HG02852 (cell line): ENCODE results near the gene CCIN.
A peak's percentile ranks its signal among the peaks of the same experiment; 100 is the strongest.

Source experiments
- ATAC-seq: cut with Tn5 transposase; IDR thresholded peaks from one replicate; pipeline ENCODE4 v1.9.1; 2021; ENCODE audit warnings: mild to moderate bottlenecking, moderate library complexity; ENCODE audit not compliant: unreplicated experiment

Gene CCIN

GRCh38 chr9:36188212-36188611 is 19.0 kb downstream of the CCIN start:
- ATAC-seq, result no peak

DNA sequence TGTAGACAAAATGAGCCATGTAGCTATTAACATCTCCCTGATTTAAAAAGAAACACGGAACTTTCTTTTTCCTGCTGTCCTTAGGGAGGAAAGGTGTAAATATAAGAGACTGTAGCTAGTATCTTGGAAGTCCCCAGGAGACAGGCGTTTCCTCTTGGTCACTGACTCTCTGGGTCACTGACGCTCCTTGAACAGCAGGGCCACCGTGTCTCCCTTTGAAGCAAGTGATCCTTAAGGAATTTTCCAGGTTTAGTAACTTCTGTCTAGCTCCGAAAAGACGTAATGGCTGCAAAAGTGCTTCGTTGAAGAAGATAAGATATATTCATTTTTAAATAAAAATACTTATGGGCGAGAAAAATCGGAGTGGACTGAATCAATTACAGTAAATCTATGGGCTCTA is 20.8 kb downstream of the CCIN start:
- no peak for ATAC-seq

GRCh38 chr9:36190388-36191289 is 21.5 kb downstream of the CCIN start, which contains the start of gene CLTA:
Gene CLTA, plus strand, starts transcription at chr9:36190921. Its CDS starts 136 bp downstream, at chr9:36191057.
- peak; percentile 99 for ATAC-seq

DNA sequence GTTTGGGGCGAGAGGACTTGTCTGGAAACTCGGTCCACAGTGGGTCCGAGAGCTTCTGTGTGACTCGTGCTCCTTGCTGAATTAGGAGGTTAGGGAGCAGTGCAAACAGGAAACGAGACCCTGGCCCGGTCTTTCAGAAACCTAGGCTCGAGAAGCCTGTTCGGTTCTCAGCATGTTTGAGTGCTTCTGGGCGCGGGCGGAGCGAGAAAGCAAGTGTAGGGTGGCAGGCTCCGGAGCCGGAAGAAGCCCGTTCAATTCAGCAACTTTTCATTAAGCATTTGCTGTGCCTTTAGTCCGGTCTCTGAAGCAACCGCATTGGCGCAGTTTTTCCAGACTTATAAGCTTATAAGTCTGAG is 22.1 kb downstream of the CCIN start:
- ATAC-seq, result no peak

GRCh38 chr9:36191686-36192085 is 22.5 kb downstream of the CCIN start:
- no peak for ATAC-seq

GRCh38 chr9:36192196-36192595 is 23.0 kb downstream of the CCIN start:
- no peak for ATAC-seq

DNA sequence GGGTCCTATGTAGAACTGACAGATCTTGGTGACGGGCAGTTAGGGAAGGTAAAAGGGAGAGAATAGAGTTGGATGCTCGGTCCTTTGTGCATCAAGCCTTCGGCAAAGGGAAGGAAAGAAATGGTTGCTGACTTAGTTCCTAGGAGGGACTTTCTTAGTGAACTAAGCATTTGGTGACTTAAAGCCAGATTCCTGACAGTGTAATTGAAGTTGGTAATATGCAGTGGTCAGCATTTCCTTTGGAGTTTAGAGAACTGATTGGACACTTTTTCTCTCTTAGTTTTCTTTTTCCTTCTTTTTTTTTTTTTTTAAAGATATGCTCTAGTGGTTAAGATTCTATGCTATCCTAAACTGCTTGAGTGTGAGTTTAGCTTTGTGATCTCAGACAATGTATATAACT is 23.8 kb downstream of the CCIN start:
- no peak for ATAC-seq

DNA sequence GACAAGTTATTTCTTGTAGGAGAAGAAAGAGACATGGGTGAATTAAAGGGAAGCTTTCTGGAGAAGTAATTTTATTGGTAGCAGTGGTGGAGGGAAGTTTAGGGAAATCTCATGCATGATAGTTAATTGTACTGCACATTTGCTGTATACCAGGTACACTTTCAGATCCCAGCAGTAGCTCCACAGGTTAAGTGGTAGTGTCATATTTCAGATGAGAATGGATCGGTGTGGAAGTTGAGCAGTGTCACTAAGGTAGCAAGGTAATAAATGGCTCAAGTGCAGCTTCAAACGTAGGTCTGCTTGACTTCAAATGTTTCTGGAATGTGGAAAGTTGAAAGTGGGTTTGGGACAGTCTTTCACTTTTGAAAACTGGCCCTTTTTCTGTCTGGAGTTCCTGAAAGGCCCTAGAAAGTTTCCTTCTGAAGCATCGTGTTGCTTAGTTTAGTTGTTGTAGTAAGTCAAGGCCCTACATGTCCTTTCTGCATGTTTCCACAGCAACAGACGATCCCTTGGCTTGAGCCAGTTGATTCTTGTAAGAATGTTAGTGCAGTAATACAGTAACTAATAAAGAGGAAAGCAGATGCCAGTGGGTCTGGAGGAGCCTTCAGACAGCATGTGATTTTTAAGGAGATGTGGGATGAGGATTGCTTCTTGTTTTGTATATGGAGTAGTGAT is 25.3 kb downstream of the CCIN start:
- ATAC-seq, result no peak

DNA sequence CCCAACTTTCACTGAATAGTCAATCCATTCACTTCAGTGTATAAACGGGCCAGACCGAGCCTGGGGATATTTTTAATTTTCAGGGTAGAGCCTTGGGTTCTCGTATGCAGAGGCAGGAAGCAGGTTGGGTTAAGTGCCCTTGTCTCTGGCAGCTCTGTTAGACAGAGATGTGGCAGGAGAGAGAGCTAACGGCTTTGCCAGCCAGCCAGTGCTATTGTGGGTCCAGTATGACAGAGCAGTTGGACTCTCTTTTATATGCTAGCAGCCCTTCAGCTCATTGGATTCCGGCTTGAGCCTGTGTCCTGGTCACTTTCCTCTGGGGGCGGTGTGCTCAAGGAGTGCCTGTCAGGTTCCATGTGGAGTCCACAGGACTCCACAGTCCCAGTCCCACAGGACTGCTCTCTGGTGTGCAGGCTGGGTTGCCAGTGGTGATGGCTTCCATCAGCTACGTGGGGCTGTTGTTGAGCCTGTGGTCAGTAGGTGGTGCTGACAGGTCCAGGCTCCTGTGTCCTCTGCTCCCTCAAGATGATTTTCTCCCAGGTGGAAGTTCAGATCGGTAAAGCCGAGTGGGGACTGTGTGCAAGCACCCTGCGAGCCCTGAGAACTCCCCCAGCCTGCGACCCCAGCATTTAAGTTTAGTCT is 35.8 kb downstream of the CCIN start:
- ATAC-seq, result no peak

- ATAC-seq, result no peak
These were observed 37.8 kb downstream of the CCIN start for GRCh38 chr9:36207016-36207415.

DNA sequence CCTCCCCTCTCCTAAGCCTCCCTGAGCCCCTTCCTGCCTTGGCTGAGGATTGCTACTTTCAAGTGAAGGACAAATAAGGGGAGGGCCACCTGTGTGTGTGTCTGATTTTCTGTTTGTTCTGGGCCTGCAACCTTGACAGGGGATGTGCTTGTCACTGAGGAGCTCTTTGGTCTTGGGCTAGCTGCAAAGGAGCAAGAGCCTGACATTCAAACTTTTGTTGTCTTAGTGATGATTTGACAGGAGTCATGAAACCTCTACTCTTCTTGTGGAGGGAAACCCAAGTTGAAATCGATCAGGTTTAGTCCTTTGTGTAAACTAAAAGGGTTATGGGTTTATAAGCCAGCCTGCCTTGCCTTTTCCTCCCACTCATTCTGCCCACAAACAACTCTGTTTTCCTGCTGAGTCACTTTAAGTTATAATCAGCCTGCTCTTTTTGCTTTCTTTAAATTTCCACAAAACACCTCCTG is 38.4 kb downstream of the CCIN start:
- ATAC-seq, result no peak

DNA sequence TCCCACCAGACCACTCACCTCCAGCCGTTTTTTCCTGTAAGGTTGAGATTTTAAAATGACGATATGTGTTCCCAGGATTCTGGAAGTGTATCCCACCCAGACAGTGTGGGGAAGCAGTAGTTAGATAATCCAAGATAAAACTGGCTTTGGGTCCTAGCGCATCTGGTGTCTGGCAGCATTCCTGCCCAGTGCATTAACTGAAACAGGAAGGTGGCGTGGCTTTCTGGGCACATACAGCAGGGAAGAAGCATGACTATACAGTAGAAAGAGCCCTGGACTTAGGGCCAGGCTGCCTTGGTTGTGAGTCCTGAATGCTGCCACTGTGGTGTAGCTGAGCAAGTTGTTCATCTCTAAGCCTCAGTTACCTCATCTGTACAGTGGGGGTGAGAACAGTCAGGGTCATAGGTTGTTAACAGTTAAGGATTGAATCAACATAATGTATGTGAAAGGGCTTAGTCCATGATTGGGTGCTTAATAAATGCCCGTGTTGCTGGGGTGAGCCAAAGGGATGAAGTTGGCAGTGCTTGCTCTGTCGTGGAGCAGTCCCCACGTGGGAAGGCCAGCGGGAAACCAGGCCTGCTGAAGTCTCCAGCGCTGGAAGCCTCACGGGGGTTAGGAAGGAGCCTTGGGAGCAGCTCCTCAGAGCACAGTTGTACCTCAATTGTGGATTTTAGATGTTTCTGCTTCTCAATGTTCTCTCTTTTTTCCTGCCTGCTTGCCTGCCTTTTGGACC is 39.5 kb downstream of the CCIN start:
- ATAC-seq, result no peak

GRCh38 chr9:36210722-36211121 is 41.5 kb downstream of the CCIN start:
- no peak for ATAC-seq

DNA sequence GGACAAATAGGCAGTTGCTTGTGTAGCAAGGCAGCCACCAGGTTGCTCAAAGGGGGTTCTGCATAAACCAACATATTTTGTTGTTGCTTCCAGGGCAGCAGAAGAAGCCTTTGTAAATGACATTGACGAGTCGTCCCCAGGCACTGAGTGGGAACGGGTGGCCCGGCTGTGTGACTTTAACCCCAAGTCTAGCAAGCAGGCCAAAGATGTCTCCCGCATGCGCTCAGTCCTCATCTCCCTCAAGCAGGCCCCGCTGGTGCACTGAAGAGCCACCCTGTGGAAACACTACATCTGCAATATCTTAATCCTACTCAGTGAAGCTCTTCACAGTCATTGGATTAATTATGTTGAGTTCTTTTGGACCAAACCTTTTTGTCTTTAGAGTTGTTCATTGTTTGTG is 42.3 kb downstream of the CCIN start:
- ATAC-seq, result no peak

DNA sequence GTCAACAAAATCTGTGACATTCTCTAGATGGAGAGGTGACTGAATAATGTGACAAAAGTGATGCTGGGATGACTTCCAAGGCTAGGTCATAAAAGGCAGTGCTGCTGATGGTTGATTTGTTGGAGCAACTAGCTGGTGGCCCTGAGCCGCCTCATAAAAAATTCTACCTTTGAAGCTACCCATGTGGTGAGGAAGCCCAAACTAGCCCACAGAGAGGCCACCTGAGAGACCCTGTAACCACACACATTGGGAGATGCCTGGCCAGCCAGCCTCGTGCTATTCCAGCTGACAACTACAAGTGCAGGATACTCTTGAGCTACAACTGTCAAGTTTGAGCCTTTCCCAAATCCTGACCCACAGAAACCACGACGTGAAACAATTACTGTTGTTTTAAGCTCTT is 44.2 kb downstream of the CCIN start:
- no peak for ATAC-seq

DNA sequence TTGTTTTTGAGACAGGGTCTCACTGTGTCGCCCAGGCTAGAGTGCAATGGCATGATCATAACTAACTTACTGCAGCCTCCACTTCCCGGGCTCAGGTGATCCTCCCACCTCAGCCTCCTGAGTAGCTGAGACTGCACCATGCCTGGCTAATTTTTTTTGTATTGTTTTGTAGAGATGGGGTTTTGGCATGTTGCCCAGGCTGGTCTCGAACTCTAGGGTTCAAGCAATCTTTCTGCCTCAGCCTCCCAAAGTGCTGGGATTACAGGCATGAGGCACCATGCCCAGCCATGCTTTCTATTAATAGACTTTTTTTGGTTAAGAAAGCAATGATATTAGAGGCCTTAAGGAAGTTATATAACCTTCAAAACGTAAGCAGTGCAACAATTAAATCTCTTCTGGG is 44.8 kb downstream of the CCIN start:
- ATAC-seq, result no peak

GRCh38 chr9:36214571-36214970 is 45.4 kb downstream of the CCIN start:
- ATAC-seq, result no peak

DNA sequence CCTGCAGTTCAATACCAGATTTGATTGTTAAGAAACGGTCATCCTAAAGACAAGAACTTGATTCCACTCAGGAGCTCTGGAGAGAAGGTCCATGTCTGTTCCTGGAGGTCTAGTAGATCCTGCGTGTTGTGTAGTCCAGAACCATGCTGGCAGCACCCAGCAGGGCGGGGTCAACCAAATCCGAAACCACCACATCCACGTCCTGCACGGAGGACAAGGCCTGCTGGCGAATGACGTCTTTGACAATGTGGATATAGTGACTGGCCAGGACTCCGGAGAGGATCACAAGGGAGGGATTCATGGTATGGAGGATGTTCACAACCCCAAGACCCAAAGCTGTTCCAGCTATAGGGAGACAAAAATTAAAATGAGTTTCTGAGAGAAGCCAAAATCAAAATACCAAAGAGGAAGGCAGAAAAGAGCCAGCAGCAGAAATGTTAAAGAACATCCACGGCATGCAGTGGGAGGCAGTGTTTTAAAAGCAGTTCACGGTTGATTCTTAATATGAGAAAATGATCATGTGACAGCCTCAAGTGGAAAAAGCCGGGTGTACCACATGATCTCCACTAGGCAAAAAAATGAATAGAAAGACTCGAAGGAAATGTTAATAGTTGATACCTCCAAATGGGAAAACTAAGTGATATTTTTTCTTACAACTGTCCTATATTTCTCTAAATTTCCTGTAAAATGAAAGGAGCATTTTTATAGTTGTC is 48.2 kb downstream of the CCIN start:
- no peak for ATAC-seq

DNA sequence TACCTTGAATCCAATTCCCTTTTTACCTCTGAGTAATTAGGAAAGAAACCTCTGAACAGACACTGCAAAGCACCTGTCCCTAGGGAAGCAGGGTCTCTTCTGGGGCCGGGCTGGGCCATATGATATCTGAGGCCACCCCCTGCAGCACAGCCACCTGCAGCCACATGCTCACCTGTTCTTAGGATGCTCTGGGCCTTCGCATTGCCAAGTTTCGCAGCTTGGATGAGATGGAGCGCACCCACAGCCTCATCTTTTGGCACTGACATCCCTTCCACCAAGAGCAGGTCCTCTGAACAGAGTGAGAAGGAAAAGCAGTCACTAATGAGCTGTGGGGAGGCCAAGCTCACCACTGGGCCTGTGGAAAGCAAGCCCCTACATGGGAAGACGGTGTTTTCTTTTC is 48.8 kb downstream of the CCIN start:
- ATAC-seq, result no peak

DNA sequence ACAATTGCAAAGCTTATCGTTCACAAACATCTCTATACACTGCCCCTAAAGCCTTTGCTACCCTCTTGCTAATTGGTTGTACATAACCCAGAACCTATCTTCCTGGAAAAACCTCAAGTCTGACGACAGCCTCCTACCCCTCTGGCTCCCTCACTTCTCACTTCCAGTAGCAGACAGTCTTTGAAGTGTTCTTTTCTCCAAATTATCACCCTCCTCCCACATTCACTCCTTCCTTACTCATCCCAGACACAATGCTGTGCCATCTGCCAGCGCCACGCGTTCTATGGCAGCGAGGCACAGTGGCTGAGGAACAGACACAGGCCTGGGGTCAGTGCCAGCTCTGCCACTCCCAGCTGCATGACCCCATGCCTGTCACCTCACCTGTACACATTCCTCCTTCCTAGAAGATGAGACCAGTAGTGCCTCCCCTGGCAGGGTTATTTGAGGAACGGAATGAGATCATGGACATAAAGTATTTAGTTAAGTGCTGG is 49.3 kb downstream of the CCIN start:
- ATAC-seq, result no peak
